Stimulated activated CD8-positive, alpha-beta memory T cell treated with anti-CD3 and anti-CD28 coated beads, Interleukin-7, amount 100 ng/mL, for 1 hour (primary cell): ENCODE measurements around the gene METTL8.
"Not testable (repeated sequence)": the region's sequence is repeated elsewhere in the genome, so short reads cannot be mapped to it uniquely, and the experiment has no call there.

Experiments
- DNase-seq, 2 donors: peaks; one replicate each; pipeline ENCODE4 v3.0.0-alpha.2; 2020; ENCODE audit warnings: low read depth in 2 of 2

Gene METTL8

DNA sequence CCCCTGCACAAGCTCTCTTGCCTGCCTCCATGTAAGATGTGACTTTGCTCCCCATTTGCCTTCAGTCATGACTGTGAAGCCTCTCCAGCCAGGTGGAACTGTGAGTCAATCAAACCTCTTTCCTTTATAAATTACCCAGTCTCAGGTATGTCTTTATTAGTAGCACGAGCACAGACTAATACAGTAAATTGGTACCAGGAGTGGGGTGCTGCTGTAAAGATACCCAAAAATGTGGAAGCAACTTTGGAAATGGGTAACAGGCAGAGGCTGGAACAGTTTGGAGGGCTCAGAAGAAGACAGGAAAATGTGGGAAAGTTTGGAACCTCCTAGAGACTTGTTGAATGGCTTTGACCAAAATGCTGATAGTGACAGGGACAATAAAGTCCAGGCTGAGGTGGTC lies 122.2 kb downstream of the METTL8 start:
- not testable (repeated sequence) for DNase-seq

DNA sequence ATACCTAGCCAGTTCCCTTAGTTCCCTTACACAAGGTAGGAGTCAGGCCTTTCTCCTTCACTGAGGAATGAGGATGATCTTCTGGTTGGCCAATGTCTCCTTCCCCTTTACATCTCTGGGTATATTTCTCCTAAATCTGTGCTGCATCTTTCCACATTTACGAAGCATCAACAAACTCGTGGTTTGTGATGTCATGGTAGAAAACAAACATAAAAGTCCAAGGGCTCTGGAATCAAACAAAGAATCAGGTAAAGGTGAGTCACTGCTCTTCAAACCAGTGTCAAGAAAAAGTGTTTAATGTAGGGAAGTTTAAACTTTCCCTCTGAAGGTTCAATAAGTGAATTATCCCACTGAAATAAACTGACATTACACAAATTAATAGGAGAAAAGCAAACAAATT lies 122.9 kb downstream of the METTL8 start:
- no peak for DNase-seq

DNA sequence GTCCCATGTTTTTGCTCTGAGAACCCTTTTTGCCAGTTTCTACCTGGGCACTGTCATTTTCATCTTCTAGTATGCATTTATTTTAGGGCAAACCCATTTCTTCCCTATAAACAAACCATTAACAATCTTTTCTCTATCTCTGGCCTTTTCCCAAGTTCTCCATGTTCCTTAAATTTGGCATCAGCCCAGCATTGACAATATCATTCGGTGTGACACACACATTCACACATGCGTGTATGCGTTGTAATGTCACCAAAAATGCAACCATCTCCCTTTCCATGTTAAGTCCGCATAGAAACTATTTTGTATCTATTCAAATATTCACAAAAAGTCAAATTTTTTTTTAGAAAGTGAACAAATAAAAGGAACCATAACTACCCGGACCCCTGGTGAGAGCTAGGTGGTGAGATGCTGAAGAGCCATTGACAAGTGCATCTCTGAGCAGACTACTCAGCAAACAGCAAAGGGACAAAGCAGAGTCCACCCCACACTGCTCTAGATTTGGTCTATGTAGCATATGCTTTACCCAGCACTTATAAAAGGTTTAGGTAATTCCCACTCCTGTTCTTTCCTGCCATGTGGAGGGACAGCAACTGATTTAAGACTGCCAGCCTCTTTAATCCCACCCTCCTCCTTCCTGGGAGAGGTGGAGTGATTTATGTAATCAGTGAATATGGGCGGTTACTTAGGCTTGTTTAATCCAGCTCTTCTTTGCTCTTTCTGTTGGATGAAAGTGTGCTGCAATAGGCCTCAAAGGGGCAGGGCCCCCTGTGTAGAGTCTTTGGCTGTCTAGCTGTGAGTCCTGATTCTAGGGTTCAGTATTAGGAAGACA lies 124.1 kb downstream of the METTL8 start:
- no peak for DNase-seq

DNA sequence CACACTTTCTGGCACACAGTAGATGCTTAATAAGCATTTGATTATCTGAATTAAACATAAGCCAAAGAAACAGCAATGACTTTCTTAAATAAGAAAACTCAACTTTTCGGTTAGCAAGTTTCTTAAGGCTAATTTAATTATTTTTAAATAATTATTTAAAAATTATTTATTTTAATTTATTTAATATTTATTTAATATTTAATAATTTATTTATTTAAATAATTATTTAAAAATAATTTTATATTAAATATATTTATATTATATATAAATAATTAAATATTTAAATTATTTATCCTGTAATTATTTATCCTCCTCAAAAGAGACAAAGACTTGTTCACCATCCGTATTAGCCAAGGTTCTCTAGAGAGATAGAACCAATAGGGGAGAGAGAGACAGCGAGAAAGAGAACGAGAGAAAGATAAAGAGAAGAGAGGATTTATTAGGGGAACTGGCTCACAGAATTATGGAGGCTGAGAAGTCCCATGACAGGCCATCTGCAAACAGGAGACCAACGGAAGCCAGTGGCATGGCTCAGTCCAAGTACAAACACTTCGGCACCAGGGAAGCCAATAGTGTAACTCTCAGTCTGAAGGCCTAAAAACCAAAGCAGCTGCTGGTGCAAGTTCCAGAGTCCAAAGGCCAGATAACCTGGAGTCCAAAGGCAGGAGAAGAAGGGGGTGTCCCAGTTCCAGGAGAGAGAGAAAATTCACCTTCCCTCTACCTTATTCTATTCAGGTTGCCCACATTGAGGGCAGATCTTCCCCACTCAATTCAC lies 125.3 kb downstream of the METTL8 start:
- DNase-seq = no peak

- no peak for DNase-seq
Observed at GRCh38 chr2:171307560-171307959, 126.2 kb downstream of the METTL8 start.

DNA sequence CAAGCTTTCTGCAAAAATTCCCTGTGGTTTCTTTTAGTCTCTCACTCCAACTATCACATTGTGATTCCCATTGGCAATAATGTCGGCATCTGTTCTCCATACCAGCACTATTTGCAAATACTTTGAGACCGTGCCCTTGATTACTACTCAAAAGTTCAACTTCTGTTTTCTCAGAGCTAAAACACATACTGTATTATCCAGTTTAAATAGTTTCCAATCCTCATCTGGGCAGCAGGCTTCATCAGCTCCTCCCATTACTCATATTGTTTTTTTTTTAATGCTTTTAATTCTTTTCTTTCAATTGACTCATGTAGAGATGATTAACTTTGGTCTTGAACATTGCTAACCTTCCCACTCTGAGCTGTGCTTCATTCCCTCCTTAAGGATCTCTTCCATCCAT lies 135.8 kb downstream of the METTL8 start:
- DNase-seq = no peak

DNA sequence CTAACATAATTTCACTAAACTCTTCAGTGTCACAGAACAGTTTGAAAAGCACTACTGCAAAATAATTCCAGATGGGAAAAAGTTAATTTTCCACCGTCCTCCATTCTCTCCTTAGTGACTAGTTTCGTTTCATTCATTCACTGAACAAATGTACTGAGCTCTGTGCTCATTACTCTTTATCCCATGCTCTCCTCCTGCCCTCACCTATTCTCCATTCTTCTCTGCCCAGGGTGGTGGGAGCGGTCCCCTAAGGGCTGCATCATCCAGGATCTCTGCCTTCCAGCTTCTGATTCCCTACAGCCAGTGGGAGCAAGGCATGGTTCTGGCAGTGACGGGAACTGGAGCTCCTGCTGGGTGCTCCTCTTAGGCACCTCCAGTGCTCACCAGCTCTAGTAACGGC lies 139.2 kb downstream of the METTL8 start:
- no peak for DNase-seq

- no peak for DNase-seq
Observed at GRCh38 chr2:171293661-171294060, 140.1 kb downstream of the METTL8 start.

GRCh38 chr2:171289991-171290390 lies 143.8 kb downstream of the METTL8 start:
- DNase-seq = no peak

DNA sequence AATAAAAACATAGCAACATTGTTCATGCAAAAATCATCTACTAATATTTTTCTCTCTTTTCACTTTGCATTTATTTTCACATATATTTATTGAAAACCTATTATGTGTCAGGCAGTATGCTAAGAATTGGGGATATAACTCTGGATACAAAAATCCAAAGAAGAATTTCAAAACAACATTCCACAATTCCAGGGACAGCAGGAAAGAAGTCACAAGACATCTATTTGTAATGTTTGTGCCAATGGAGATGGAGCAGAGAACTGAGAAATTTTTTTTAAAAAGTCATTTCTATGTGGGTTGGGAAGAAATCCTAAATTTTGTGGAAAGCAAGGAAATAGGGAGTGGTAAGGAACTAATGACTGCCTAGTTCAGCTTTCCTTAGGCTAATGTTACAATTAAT lies 144.5 kb downstream of the METTL8 start:
- no peak for DNase-seq

- DNase-seq = no peak
Observed at GRCh38 chr2:171287611-171288010, 146.2 kb downstream of the METTL8 start.

DNA sequence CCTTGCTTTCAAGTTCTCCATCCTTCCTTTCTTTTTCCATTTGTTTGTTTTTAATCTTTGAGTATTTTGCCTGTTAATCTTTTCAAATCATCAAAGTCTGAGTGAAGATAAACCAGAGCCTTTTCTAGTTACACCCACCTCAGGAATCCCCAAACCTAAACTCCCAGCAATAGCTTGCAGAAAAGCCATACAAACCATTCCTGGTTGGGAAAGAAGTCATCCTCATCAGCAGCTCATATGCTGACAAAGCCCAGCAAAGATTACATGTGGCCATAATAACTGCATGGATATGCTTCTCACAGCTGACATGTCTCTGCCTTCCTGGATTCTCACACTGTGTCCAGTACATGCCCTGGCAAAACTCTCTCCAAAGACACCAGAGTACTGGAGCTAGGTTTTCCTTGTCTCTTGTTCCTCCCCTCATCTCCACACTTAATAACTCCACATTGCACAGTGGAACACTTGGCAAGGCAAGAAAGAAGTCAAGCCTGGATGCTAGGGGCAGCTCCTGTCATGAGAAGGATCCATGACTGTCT lies 146.7 kb downstream of the METTL8 start:
- DNase-seq = no peak

GRCh38 chr2:171281110-171281509 lies 152.7 kb downstream of the METTL8 start:
- DNase-seq = no peak

- no peak for DNase-seq
Observed at GRCh38 chr2:171279983-171280790, 153.6 kb downstream of the METTL8 start.

GRCh38 chr2:171274757-171275156 lies 159.0 kb downstream of the METTL8 start:
- DNase-seq = no peak

GRCh38 chr2:171271971-171272436 lies 161.8 kb downstream of the METTL8 start:
- DNase-seq = no peak

DNA sequence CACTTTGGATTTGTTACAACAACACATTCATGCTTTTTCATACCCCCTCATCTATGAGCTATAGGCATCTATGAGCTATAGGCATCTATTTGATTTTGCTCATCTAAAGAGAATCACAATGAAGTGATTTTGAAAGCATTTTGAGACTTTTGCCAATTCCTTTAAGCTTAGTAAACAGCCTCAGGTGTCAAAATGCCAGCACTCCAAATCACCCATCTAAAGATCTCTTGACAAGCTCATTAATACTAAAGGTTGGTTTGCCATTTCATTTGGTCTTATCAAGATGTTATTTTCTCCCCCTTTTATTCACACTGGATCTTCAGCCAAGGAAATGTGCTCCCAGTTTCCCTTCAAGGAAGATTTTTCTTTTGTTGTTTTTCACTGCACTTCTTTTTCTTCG lies 162.4 kb downstream of the METTL8 start:
- DNase-seq = no peak

GRCh38 chr2:171267855-171268629 lies 165.7 kb downstream of the METTL8 start:
- no peak for DNase-seq
